ENCODE measurements around the gene PSMD3.
"Not testable (repeated sequence)": the region's sequence is repeated elsewhere in the genome, so short reads cannot be mapped to it uniquely, and the experiment has no call there.

PSMD3 gene

DNA sequence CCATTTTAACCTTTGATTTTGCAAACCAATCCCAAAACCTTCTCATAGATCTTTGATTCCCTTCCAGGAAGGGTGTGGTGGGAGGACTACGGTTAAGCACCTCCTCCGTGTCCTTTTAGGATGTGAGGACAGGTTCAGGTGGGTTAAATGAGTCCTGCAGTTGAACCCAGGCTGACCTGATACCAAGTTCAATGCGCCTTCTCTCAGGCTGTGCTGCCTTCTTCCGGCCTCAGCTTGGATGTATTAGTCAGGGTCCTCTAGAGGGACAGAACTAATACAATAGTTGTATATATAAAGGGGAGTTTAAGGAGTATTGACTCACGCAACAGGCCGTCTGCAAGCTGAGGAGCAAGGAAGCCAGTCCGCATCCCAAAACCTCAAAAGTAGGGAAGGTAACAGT, 24.1 kb downstream of the PSMD3 start:
- TF ChIP-seq, protein P1, sequence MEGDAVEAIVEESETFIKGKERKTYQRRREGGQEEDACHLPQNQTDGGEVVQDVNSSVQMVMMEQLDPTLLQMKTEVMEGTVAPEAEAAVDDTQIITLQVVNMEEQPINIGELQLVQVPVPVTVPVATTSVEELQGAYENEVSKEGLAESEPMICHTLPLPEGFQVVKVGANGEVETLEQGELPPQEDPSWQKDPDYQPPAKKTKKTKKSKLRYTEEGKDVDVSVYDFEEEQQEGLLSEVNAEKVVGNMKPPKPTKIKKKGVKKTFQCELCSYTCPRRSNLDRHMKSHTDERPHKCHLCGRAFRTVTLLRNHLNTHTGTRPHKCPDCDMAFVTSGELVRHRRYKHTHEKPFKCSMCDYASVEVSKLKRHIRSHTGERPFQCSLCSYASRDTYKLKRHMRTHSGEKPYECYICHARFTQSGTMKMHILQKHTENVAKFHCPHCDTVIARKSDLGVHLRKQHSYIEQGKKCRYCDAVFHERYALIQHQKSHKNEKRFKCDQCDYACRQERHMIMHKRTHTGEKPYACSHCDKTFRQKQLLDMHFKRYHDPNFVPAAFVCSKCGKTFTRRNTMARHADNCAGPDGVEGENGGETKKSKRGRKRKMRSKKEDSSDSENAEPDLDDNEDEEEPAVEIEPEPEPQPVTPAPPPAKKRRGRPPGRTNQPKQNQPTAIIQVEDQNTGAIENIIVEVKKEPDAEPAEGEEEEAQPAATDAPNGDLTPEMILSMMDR (IDR thresholded peaks at IDR 0.05; ENCODE audit: low read depth, low read length, missing control alignments), result no peak
- no peak for DNase-seq (ENCODE audit: low read depth)
- no peak overlapping the region for H3K4me3 ChIP-seq (ENCODE audit: low read depth, low read length)

DNA sequence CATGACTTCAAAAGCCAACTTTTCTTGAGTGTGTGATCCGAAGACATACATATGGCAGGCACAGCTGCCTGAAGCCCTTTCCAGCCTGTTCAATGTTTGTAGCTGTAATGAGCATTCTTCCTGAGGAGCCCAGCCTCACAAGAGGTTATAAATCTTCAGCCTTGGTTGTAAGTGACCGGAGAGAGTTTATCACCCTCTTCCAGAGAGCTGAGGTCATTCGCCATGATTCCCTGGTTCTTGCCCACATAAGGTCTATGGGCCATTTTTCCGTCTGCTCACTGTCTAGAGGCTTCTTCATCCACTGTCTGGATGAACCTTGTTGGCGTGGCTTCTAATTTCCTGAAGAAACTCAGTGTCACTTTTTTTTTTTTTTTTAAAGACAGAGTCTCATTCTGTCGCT, 24.9 kb downstream of the PSMD3 start:
- H3K4me3 ChIP-seq (ENCODE audit: low read depth, low read length), result no peak overlapping the region
- DNase-seq (ENCODE audit: low read depth), result no peak
- TF ChIP-seq, protein P1 (IDR thresholded peaks at IDR 0.05; ENCODE audit: low read depth, low read length, missing control alignments), result no peak

DNA sequence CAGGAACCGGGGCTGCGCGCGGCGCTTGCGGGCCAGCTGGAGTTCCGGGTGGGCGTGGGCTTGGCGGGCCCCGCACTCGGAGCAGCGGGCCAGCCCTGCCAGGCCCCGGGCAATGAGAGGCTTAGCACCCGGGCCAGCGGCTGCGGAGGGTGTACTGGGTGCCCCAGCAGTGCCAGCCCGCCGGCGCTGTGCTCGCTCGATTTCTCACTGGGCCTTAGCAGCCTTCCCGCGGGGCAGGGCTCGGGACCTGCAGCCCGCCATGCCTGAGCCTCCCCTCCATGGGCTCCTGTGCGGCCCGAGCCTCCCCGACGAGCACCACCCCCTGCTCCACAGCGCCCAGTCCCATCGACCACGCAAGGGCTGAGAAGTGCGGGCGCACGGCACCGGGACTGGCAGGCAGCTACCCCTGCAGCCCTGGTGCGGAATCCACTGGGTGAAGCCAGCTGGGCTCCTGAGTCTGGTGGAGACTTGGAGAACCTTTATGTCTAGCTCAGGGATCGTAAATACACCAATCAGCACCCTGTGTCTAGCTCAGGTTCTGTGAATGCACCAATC, 30.4 kb downstream of the PSMD3 start:
- DNase-seq (ENCODE audit: low read depth); H3K4me3 ChIP-seq (ENCODE audit: low read depth, low read length): not testable (repeated sequence)

DNA sequence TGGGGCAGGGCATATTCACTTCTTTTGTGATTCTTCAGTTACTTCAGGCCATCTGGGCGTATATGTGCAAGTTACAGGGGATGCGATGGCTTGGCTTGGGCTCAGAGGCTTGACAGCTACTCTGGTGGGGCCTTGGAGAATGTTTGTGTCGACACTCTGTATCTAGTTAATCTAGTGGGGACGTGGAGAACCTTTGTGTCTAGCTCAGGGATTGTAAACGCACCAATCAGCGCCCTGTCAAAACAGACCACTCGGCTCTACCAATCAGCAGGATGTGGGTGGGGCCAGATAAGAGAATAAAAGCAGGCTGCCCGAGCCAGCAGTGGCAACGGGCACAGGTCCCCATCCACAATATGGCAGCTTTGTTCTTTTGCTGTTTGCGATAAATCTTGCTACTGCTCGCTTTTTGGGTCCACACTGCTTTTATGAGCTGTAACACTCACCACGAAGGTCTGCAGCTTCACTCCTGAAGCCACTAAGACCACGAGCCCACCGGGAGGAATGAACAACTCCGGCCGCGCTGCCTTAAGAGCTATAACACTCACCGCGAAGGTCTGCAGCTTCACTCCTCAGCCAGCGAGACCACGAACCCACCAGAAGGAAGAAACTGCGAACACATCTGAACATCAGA, 31.5 kb downstream of the PSMD3 start:
- H3K4me3 ChIP-seq (ENCODE audit: low read depth, low read length), result not testable (repeated sequence)

DNA sequence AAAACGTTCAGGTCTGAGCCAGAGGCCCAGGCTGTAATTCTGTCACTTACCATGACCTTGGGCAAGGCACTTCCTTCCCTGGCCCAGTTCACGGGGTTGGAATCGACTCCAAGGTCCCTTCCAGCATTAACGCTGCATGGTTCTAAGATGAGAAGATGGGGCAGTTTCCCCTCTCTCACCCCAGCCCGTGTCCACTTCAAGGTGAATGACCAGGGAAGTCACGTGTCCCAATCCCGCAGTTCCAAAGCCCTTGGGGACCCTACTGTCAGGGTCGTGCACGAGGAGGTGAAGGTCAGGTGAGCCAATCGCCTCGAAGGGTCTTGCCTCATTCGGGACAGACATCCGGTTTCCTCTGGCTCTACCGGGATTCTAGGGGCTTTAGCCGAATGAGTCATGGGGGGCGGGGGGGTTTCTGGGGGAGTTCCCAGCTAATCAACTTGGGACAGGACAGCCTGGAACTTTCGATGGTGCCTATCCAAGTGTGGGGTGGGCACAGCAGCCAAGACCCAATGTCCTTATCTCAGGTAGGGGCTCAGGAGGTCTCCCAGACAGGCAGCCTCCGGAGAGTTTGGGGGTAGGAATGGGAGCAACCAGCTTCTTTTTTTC, 33.9 kb downstream of the PSMD3 start:
- DNase-seq (ENCODE audit: low read depth), result no peak
- TF ChIP-seq, protein P1 (IDR thresholded peaks at IDR 0.05; ENCODE audit: low read depth, low read length, missing control alignments), result no peak
- H3K4me3 ChIP-seq (ENCODE audit: low read depth, low read length), result no peak overlapping the region

More for the DNA sequence above, 31.5 kb downstream of the PSMD3 start:
- not testable (repeated sequence) for DNase-seq (ENCODE audit: low read depth)

DNA sequence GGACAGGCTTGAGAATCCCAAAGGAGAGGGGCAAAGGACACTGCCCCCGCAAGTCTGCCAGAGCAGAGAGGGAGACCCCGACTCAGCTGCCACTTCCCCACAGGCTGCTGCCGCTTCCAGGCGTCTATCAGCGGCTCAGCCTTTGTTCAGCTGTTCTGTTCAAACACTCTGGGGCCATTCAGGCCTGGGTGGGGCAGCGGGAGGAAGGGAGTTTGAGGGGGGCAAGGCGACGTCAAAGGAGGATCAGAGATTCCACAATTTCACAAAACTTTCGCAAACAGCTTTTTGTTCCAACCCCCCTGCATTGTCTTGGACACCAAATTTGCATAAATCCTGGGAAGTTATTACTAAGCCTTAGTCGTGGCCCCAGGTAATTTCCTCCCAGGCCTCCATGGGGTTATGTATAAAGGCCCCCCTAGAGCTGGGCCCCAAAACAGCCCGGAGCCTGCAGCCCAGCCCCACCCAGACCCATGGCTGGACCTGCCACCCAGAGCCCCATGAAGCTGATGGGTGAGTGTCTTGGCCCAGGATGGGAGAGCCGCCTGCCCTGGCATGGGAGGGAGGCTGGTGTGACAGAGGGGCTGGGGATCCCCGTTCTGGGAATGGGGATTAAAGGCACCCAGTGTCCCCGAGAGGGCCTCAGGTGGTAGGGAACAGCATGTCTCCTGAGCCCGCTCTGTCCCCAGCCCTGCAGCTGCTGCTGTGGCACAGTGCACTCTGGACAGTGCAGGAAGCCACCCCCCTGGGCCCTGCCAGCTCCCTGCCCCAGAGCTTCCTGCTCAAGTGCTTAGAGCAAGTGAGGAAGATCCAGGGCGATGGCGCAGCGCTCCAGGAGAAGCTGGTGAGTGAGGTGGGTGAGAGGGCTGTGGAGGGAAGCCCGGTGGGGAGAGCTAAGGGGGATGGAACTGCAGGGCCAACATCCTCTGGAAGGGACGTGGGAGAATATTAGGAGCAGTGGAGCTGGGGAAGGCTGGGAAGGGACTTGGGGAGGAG, 34.7 kb downstream of the PSMD3 start, which contains the start of gene CSF3:
Gene CSF3 (plus strand): TSS at position 436 of the 993 bp plus-strand sequence. CDS start 35 bp downstream, at position 471.
- TF ChIP-seq, protein P1 (IDR thresholded peaks at IDR 0.05; ENCODE audit: low read depth, low read length, missing control alignments), result no peak
- DNase-seq (ENCODE audit: low read depth), result no peak
- no peak within 1 kb of the TSS for H3K4me3 ChIP-seq (ENCODE audit: low read depth, low read length)

DNA sequence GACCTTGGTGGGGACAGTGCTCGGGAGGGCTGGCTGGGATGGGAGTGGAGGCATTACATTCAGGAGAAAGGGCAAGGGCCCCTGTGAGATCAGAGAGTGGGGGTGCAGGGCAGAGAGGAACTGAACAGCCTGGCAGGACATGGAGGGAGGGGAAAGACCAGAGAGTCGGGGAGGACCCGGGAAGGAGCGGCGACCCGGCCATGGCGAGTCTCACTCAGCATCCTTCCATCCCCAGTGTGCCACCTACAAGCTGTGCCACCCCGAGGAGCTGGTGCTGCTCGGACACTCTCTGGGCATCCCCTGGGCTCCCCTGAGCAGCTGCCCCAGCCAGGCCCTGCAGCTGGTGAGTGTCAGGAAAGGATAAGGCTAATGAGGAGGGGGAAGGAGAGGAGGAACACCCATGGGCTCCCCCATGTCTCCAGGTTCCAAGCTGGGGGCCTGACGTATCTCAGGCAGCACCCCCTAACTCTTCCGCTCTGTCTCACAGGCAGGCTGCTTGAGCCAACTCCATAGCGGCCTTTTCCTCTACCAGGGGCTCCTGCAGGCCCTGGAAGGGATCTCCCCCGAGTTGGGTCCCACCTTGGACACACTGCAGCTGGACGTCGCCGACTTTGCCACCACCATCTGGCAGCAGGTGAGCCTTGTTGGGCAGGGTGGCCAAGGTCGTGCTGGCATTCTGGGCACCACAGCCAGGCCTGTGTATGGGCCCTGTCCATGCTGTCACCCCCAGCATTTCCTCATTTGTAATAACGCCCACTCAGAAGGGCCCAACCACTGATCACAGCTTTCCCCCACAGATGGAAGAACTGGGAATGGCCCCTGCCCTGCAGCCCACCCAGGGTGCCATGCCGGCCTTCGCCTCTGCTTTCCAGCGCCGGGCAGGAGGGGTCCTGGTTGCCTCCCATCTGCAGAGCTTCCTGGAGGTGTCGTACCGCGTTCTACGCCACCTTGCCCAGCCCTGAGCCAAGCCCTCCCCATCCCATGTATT, 35.7 kb downstream of the PSMD3 start:
- TF ChIP-seq, protein P1 (IDR thresholded peaks at IDR 0.05; ENCODE audit: low read depth, low read length, missing control alignments), result no peak
- DNase-seq (ENCODE audit: low read depth), result no peak
- H3K4me3 ChIP-seq (ENCODE audit: low read depth, low read length), result no peak overlapping the region
